HCT116 (cell line): Measurements from ENCODE around the gene EPHA6. TPM values are rescaled to one million over a fixed set of nuclear protein-coding genes. Genes with fewer than 3 reads are reported as not detected.

Experiments
- ATAC-seq: fragments of 200-7000 bp; cut with Tn5 transposase; 2 replicates; pipeline ENCODE4 v1.9.1; 2020; ENCODE audit warnings: mild to moderate bottlenecking, moderate library complexity
- BruUV-seq: library from RNA; stranded (reverse); fragments of 400-500 nt; replicated peaks from 2 replicates; lab custom pipeline; 2021; lab: Mats Ljungman, UMichigan
- CTCF ChIA-PET: fragments of 300-600 bp; sonication (Branson Sonifier 250); formaldehyde crosslinking; loops from one replicate; lab custom pipeline; 2021; ENCODE audit warnings: antibody characterized with exemption; lab: Charles Lee
- POLR2A ChIA-PET: fragments of 300-600, 350-600 bp; sonication (Branson Sonifier 250); formaldehyde crosslinking; loops from one replicate; lab custom pipeline; 2021; ENCODE audit warnings: antibody characterized with exemption; lab: Charles Lee
- RAD21 ChIA-PET, 2 experiments: fragments of 300-600 bp; sonication (Branson Sonifier 250); formaldehyde crosslinking; loops; one replicate each; lab custom pipeline; 2023; ENCODE audit warnings: low total read pairs in 2 of 2; ENCODE audit not compliant: uncharacterized antibody in 2 of 2, unreplicated experiment in 2 of 2, low non-redundant PET in 1 of 2; lab: Charles Lee
- DNase-seq: peaks from one replicate; pipeline ENCODE4 v3.0.0-alpha.2; 2010; ENCODE audit warnings: low read depth, low spot score
- H2AFZ ChIP-seq: fragments of 200-600 bp; shearing (Covaris generic), sonication (generic); 2 replicates; pipeline ENCODE4 v1.6.1; 2017; ENCODE audit warnings: low read depth, mixed run types, mixed read lengths, antibody characterized with exemption, low read length; ENCODE audit not compliant: poor library complexity, severe bottlenecking
- H3K27ac ChIP-seq: 2 replicates; pipeline ENCODE4 v1.5.1; 2012; ENCODE audit warnings: low read depth, low read length
- H3K27me3 ChIP-seq: fragments of 200-600 bp; sonication (generic); 2 replicates; pipeline ENCODE4 v1.6.1; 2016; ENCODE audit warnings: mixed run types, low read length, mixed read lengths; ENCODE audit not compliant: insufficient read depth
- H3K36me3 ChIP-seq, 2 experiments: fragments of 200-500 bp in 1 of 2; fragments of 200-600 bp in 1 of 2; sonication (Bioruptor generic) in 1 of 2; sonication (generic) in 1 of 2; 2 replicates each; pipeline versions ENCODE4 v1.5.1 to v1.6.1; 2014 to 2016; ENCODE audit warnings: low read length in 2 of 2, inconsistent platforms in 1 of 2, mixed read lengths in 1 of 2, mixed run types in 1 of 2; ENCODE audit not compliant: insufficient read depth in 2 of 2, control insufficient read depth in 1 of 2
- H3K4me1 ChIP-seq, 2 experiments: fragments of 200-600 bp in 1 of 2; sonication (generic) in 1 of 2; 2 replicates each; pipeline versions ENCODE4 v1.5.1 to v1.6.1; 2012 to 2017; ENCODE audit warnings: low read length in 2 of 2, inconsistent platforms in 1 of 2, mild to moderate bottlenecking in 1 of 2, mixed read lengths in 1 of 2, mixed run types in 1 of 2, moderate library complexity in 1 of 2; ENCODE audit not compliant: insufficient read depth in 2 of 2, control insufficient read depth in 1 of 2
- H3K4me2 ChIP-seq: fragments of 200-600 bp; sonication (generic); 2 replicates; pipeline ENCODE4 v1.6.1; 2017; ENCODE audit warnings: mixed run types, low read length, mixed read lengths
- H3K4me3 ChIP-seq, 2 experiments: fragments of 200-600 bp in 1 of 2; sonication (generic) in 1 of 2; replicated peaks in 1 of 2; 2 replicates each; pipeline ENCODE4 v1.5.1; 2011 to 2016; ENCODE audit warnings: low read length in 2 of 2, control low read depth in 1 of 2, low read depth in 1 of 2, mild to moderate bottlenecking in 1 of 2, mixed read lengths in 1 of 2, mixed run types in 1 of 2
- H3K79me2 ChIP-seq: fragments of 200-600 bp; sonication (generic); 2 replicates; pipeline ENCODE4 v1.6.1; 2017; ENCODE audit warnings: mild to moderate bottlenecking, mixed run types, low read length, moderate library complexity, mixed read lengths; ENCODE audit not compliant: insufficient read depth
- H3K9ac ChIP-seq: fragments of 200-600 bp; sonication (generic); 2 replicates; pipeline ENCODE4 v1.6.1; 2016; ENCODE audit warnings: low read length, mixed read lengths
- H3K9me2 ChIP-seq: fragments of 200-600 bp; sonication (generic), shearing (Covaris generic); 2 replicates; pipeline ENCODE4 v1.6.1; 2017; ENCODE audit warnings: mixed run types, mild to moderate bottlenecking, moderate library complexity; ENCODE audit not compliant: insufficient read depth
- H3K9me3 ChIP-seq, 2 experiments: fragments of 200-500 bp in 1 of 2; fragments of 200-600 bp in 1 of 2; sonication (Bioruptor generic) in 1 of 2; sonication (generic) in 1 of 2; 2 replicates each; pipeline ENCODE4 v1.6.1; 2014 to 2017; ENCODE audit warnings: low read length in 2 of 2, mixed read lengths in 2 of 2, inconsistent platforms in 1 of 2, low read depth in 1 of 2, mild to moderate bottlenecking in 1 of 2, mixed run types in 1 of 2, moderate library complexity in 1 of 2; ENCODE audit not compliant: control insufficient read depth in 1 of 2, insufficient read depth in 1 of 2
- H4K20me1 ChIP-seq: fragments of 200-600 bp; sonication (generic), shearing (Covaris generic); 2 replicates; pipeline ENCODE4 v1.6.1; 2017; ENCODE audit warnings: mixed run types, mild to moderate bottlenecking, moderate library complexity; ENCODE audit not compliant: insufficient read depth
- CBX3 ChIP-seq: IDR thresholded peaks from 2 replicates; pipeline ENCODE4 v1.6.1; 2012; ENCODE audit warnings: low read depth
- CEBPB ChIP-seq: IDR thresholded peaks from 2 replicates; pipeline ENCODE4 v1.6.1; 2012; ENCODE audit warnings: low read depth
- CTCF ChIP-seq, 3 experiments: fragments of 200-600 bp in 1 of 3; sonication (generic) in 1 of 3; IDR thresholded peaks in 2 of 3; conservative IDR thresholded peaks in 1 of 3; 2 replicates each; pipeline ENCODE4 v1.5.1; 2012 to 2017; ENCODE audit warnings: low read depth in 2 of 3, low read length in 2 of 3, antibody characterized with exemption in 1 of 3, borderline replicate concordance in 1 of 3, control low read depth in 1 of 3, mild to moderate bottlenecking in 1 of 3, mixed read lengths in 1 of 3, mixed run types in 1 of 3, moderate library complexity in 1 of 3; ENCODE audit not compliant: insufficient read depth in 1 of 3
- EGR1 ChIP-seq: IDR thresholded peaks from 2 replicates; pipeline ENCODE4 v1.6.1; 2012; ENCODE audit warnings: low read depth
- EZH2 ChIP-seq: fragments of 200-600 bp; sonication (generic); IDR thresholded peaks from 2 replicates; pipeline ENCODE4 v1.6.1; 2017; ENCODE audit warnings: antibody characterized with exemption, mixed run types
- JUND ChIP-seq: IDR thresholded peaks from 2 replicates; pipeline ENCODE4 v1.6.1; 2012
- MAX ChIP-seq: IDR thresholded peaks from 2 replicates; pipeline ENCODE4 v1.6.1; 2012
- POLR2A ChIP-seq: IDR thresholded peaks from 2 replicates; pipeline ENCODE4 v1.7.0; 2011; ENCODE audit warnings: borderline replicate concordance; ENCODE audit not compliant: insufficient read depth, insufficient read length; ENCODE audit errors: extremely low read depth
- POLR2AphosphoS5 ChIP-seq: IDR thresholded peaks from 2 replicates; pipeline ENCODE4 v1.6.1; 2011; ENCODE audit warnings: mild to moderate bottlenecking, low read depth, low read length, moderate library complexity
- SP1 ChIP-seq: IDR thresholded peaks from 2 replicates; pipeline ENCODE4 v1.6.1; 2012; ENCODE audit warnings: low read depth
- YY1 ChIP-seq: IDR thresholded peaks from 2 replicates; pipeline ENCODE4 v1.6.1; 2011; ENCODE audit warnings: low read length, low read depth, moderate library complexity, mild to moderate bottlenecking; ENCODE audit not compliant: insufficient replicate concordance; ENCODE audit errors: extremely low read depth
- ZFX ChIP-seq: fragments of 450-650 bp; IDR thresholded peaks from 2 replicates; pipeline ENCODE4 v1.6.1; 2017
- ZNF274 ChIP-seq: fragments of 200-500 bp; sonication (Bioruptor generic); IDR thresholded peaks from 2 replicates; pipeline ENCODE4 v1.6.1; 2014; ENCODE audit warnings: mild to moderate bottlenecking, low read depth, low read length, inconsistent platforms
- intact Hi-C: fragments of 100-400 bp; cut with micrococcal nuclease; formaldehyde crosslinking; loops from 2 replicates; pipeline ENCODE4 v1.10.0; 2022
- total RNA-seq: library from RNA; stranded (reverse); gene quantifications from one replicate; pipeline ENCODE4 v1.2.1, GENCODE V29; 2021; ENCODE audit not compliant: unreplicated experiment

EPHA6 gene
- total RNA-seq, 1 experiment from 2014 or later: not detected

GRCh38 chr3:97699889-97700288 lies 885.5 kb downstream of the EPHA6 start:
- Histone ChIP-seq H3K27ac (no peak overlapping the region), H3K4me1 (no peaks in the 10 kb centered on the region), H3K9me2 (no peaks in the 10 kb centered on the region), H3K9ac (no peak overlapping the region), H3K4me3 (no peak overlapping the region), H3K4me2 (no peak overlapping the region), H2AFZ (no peak overlapping the region), H3K9me3 (no peaks in the 10 kb centered on the region)
- ChIA-PET POLR2A (no interaction called here), CTCF (no interaction called here)
- ATAC-seq: no peak
- no peak for TF ChIP-seq POLR2A
- TF ChIP-seq ZNF274: no peak
- no peak for TF ChIP-seq CBX3
- no peak for TF ChIP-seq JUND
- no peak for TF ChIP-seq EGR1
- TF ChIP-seq CTCF (IDR thresholded peaks at IDR 0.05 in 2 of 3, conservative IDR thresholded peaks at IDR 0.05 in 1 of 3; ENCODE audit: borderline replicate concordance in 1 of 3, insufficient read depth in 1 of 3, low read depth in 2 of 3, low read length in 2 of 3): no peak
- no peak for TF ChIP-seq POLR2AphosphoS5
- no peak for TF ChIP-seq SP1
- TF ChIP-seq MAX: no peak
- no peak for TF ChIP-seq ZFX
- TF ChIP-seq, all 23 proteins: peak for 0
- BruUV-seq: no TSS peak
- Histone ChIP-seq H4K20me1 (no peaks in the 10 kb centered on the region), H3K27me3 (peaks cover 6% of the 10 kb centered on the region; the same call in 1 of the 2 replicates), H3K79me2 (no peaks in the 10 kb centered on the region), H3K36me3 (no peaks in the 10 kb centered on the region)
- no peak for DNase-seq
- intact Hi-C loops: no loop called here
- RAD21 ChIA-PET: no interaction called here

GRCh38 chr3:97705764-97706163 lies 891.4 kb downstream of the EPHA6 start:
- H3K27me3 ChIP-seq: no peaks in the 10 kb centered on the region
- ChIA-PET RAD21 (no interaction called here), POLR2A (no interaction called here), CTCF (no interaction called here)
- no TSS peak for BruUV-seq
- no peaks in the 10 kb centered on the region for H3K36me3 ChIP-seq
- H3K9ac ChIP-seq: no peak overlapping the region
- DNase-seq (no peak), ATAC-seq (no peak)
- no peaks in the 10 kb centered on the region for H3K79me2 ChIP-seq
- no peaks in the 10 kb centered on the region for H4K20me1 ChIP-seq
- H3K9me2 ChIP-seq: no peaks in the 10 kb centered on the region
- H3K4me3 ChIP-seq: no peak overlapping the region
- intact Hi-C loops: no loop called here
- H3K4me1 ChIP-seq: no peaks in the 10 kb centered on the region
- no peak overlapping the region for H2AFZ ChIP-seq
- no peak overlapping the region for H3K4me2 ChIP-seq
- H3K9me3 ChIP-seq: no peaks in the 10 kb centered on the region
- no peak overlapping the region for H3K27ac ChIP-seq
- TF ChIP-seq CTCF (IDR thresholded peaks at IDR 0.05 in 2 of 3, conservative IDR thresholded peaks at IDR 0.05 in 1 of 3; ENCODE audit: borderline replicate concordance in 1 of 3, insufficient read depth in 1 of 3, low read depth in 2 of 3, low read length in 2 of 3) (no peak), POLR2AphosphoS5 (no peak), MAX (no peak), CEBPB (no peak), EZH2 (no peak), SP1 (no peak), YY1 (no peak), JUND (no peak), ZFX (no peak)
